ENCODE data around the gene FOXJ3. TPM values are rescaled to one million over a fixed set of nuclear protein-coding genes. Genes with fewer than 3 reads are reported as not detected.

Gene FOXJ3
- total RNA-seq, 1 experiment from 2014 or later: 51.1 TPM

- TF ChIP-seq JUND (IDR thresholded peaks at IDR 0.05): no peak
- TF ChIP-seq EZH2phosphoT487 (IDR thresholded peaks at IDR 0.05; ENCODE audit: borderline replicate concordance): no peak
- TF ChIP-seq CTCF (IDR thresholded peaks at IDR 0.05 in 2 of 3, conservative IDR thresholded peaks at IDR 0.05 in 1 of 3; ENCODE audit: borderline replicate concordance in 1 of 3, insufficient read depth in 1 of 3, low read depth in 2 of 3, low read length in 2 of 3): no peak
- no peak for TF ChIP-seq EGR1 (IDR thresholded peaks at IDR 0.05; ENCODE audit: low read depth)
- TF ChIP-seq POLR2A (IDR thresholded peaks at IDR 0.05; ENCODE audit: borderline replicate concordance, extremely low read depth, insufficient read depth, insufficient read length): no peak
- TF ChIP-seq ZBTB33 (IDR thresholded peaks at IDR 0.05; ENCODE audit: extremely low read depth, insufficient replicate concordance, low read length): no peak
- no peak for TF ChIP-seq TCF7L2 (IDR thresholded peaks at IDR 0.05; ENCODE audit: borderline replicate concordance, extremely low read depth, insufficient read depth, insufficient read length)
- no peak for TF ChIP-seq EZH2 (IDR thresholded peaks at IDR 0.05)
- TF ChIP-seq YY1 (IDR thresholded peaks at IDR 0.05; ENCODE audit: extremely low read depth, insufficient replicate concordance, low read depth, low read length): no peak
- TF ChIP-seq SP1 (IDR thresholded peaks at IDR 0.05; ENCODE audit: low read depth): no peak
- no peak for TF ChIP-seq RAD21 (IDR thresholded peaks at IDR 0.05; ENCODE audit: low read depth)
- TF ChIP-seq ELF1 (IDR thresholded peaks at IDR 0.05; ENCODE audit: borderline replicate concordance, low read depth): no peak
- TF ChIP-seq ZNF274 (IDR thresholded peaks at IDR 0.05; ENCODE audit: low read depth, low read length): no peak
- TF ChIP-seq SRF (IDR thresholded peaks at IDR 0.05; ENCODE audit: low read depth): no peak
- no peak for TF ChIP-seq ATF3 (IDR thresholded peaks at IDR 0.05)
- no peak for TF ChIP-seq SIN3A (IDR thresholded peaks at IDR 0.05; ENCODE audit: low read depth)
- TF ChIP-seq ZFX (IDR thresholded peaks at IDR 0.05): no peak
- no peak for TF ChIP-seq FOSL1 (IDR thresholded peaks at IDR 0.05; ENCODE audit: low read depth)
- RAD21 ChIA-PET (ENCODE audit: low non-redundant PET in 1 of 2, low total read pairs in 2 of 2, uncharacterized antibody in 2 of 2, unreplicated experiment in 2 of 2): no interaction called here
- POLR2A ChIA-PET: no interaction called here
Observed at GRCh38 chr1:42348498-42348897, 13.5 kb upstream of the FOXJ3 start.

More at GRCh38 chr1:42348498-42348897, 13.5 kb upstream of the FOXJ3 start:
- H3K27ac ChIP-seq (ENCODE audit: low read depth, low read length): no peak overlapping the region
- BruUV-seq (replicated peaks): no TSS peak
- no peaks in the 10 kb centered on the region for H3K79me2 ChIP-seq (ENCODE audit: insufficient read depth, low read length)
- H3K9ac ChIP-seq (ENCODE audit: low read length): no peak overlapping the region
- H3K4me3 ChIP-seq (replicated peaks in 1 of 2; ENCODE audit: low read depth in 1 of 2, low read length in 2 of 2): no peak overlapping the region
- H3K36me3 ChIP-seq (ENCODE audit: control insufficient read depth in 1 of 2, insufficient read depth in 2 of 2, low read length in 2 of 2): no peaks in the 10 kb centered on the region
- H3K4me1 ChIP-seq (ENCODE audit: control insufficient read depth in 1 of 2, insufficient read depth in 2 of 2, low read length in 2 of 2): no peaks in the 10 kb centered on the region
- DNase-seq (ENCODE audit: low read depth, low spot score): no peak
- no peak for ATAC-seq
- H3K4me2 ChIP-seq (ENCODE audit: low read length): no peak overlapping the region
- no peaks in the 10 kb centered on the region for H3K9me3 ChIP-seq (ENCODE audit: control insufficient read depth in 1 of 2, insufficient read depth in 1 of 2, low read depth in 1 of 2, low read length in 2 of 2)
- H3K27me3 ChIP-seq (ENCODE audit: insufficient read depth, low read length): 0 out of 2 replicates have a peak, but pooled peaks cover 3% of the 10 kb centered on the region
- CTCF ChIA-PET: no interaction called here
- no peaks in the 10 kb centered on the region for H4K20me1 ChIP-seq (ENCODE audit: insufficient read depth)
- H3K9me2 ChIP-seq (ENCODE audit: insufficient read depth): no peaks in the 10 kb centered on the region
- intact Hi-C loops (cut with micrococcal nuclease): loop anchor here (10.0 kb wide), 3 partner anchors 226 to 386 kb away; partner anchors contain the start of gene PPIH
- H2AFZ ChIP-seq (ENCODE audit: low read depth, low read length, poor library complexity, severe bottlenecking): no peak overlapping the region
